Endometrial microvascular endothelial cells (primary cell): ENCODE results near the gene RCCD1. TPM values are rescaled to one million over a fixed set of nuclear protein-coding genes. Genes with fewer than 3 reads are reported as not detected.

ENCODE experiments used
- in situ Hi-C: cut with HindIII; loops from 2 replicates; pipeline ENCODE4 v1.10.0; 2017; ENCODE audit warnings: low sequenced_read_pairs, low pct_unique_long_range_greater_than_20kb; ENCODE audit errors: inconsistent ontology term
- total RNA-seq: library from RNA; depleted of rRNA; stranded (reverse); fragments of >200 nt; gene quantifications from one replicate; pipeline ENCODE4 v1.2.3, GENCODE V29; 2015; ENCODE audit errors: inconsistent ontology term

RCCD1 gene
- total RNA-seq, 1 donor from 2014 or later, result 30.0 TPM

GRCh38 chr15:90957031-90957790 is 2.5 kb downstream of the RCCD1 start:
- in situ Hi-C loops, result no loop called here

- in situ Hi-C loops, result no loop called here
Observed at GRCh38 chr15:90957791-90958190, 3.1 kb downstream of the RCCD1 start.

GRCh38 chr15:90959028-90959595 is 4.4 kb downstream of the RCCD1 start:
- in situ Hi-C loops, result no loop called here

GRCh38 chr15:90959894-90960293 is 5.2 kb downstream of the RCCD1 start:
- in situ Hi-C loops, result no loop called here

DNA sequence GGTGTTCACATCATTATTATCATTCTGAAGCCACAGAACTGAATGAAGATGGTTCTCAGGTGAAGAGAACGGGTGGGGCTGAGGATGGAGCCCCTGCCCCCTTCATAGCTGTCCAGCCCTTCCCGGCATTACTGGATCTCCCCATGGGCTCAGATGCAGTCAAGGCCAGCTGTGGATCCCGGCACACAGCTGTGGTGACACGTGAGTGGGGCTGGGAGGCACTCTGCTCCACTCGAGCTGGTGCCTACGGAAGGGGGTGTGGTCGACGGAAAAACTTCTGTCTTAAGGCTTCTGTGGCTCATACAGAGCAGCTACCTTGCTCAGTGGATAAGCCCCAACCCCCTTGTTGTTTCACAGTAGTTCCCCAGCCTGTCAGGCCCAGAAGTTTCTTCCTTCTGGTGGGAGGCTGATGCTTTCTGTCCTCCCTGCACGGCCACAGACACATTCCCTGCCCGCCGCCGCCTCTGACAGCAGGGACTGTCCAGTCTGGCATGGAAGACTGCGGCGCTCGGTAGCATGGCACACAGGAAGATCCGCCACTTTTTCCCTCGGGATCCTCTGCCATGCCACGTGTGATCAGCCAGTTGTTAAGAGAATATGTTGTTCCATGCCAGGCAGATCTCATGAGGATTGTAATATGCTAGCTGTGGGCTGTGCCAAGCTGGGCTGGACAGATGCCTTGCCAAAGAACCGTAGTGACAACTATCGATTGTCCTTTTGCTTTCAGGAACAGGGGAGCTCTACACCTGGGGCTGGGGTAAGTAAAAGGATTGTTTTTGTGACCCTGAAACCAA is 5.8 kb downstream of the RCCD1 start:
- in situ Hi-C loops, result no loop called here

- in situ Hi-C loops, result no loop called here
Observed at GRCh38 chr15:90962021-90962420, 7.3 kb downstream of the RCCD1 start.

- in situ Hi-C loops, result no loop called here
Observed at GRCh38 chr15:90966262-90966661, 11.6 kb downstream of the RCCD1 start.

DNA sequence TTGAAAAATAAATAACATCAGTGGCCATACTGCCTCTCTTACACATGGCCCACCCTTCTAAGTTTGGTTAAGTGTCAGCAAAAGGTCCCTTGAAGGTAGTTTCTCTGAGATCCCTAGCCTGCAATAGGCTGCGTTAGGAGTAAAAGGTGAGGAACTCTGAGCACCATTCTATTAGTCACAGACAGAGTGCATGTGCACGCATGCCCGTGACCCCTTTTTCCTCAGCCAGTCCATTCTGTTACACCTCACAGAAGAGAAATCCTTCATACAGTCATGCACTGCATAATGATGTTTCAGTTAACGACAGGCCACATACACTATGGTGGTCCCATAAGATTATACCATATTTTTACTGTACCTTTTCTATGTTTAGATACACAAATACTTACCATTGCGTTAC is 12.5 kb downstream of the RCCD1 start:
- in situ Hi-C loops, result no loop called here

- in situ Hi-C loops, result no loop called here
Observed at GRCh38 chr15:90968434-90968833, 13.8 kb downstream of the RCCD1 start.

- in situ Hi-C loops, result no loop called here
Observed at GRCh38 chr15:90970274-90970673, 15.6 kb downstream of the RCCD1 start.

- in situ Hi-C loops, result no loop called here
Observed at GRCh38 chr15:90972133-90972532, 17.4 kb downstream of the RCCD1 start.

GRCh38 chr15:90974216-90974615 is 19.5 kb downstream of the RCCD1 start:
- in situ Hi-C loops, result no loop called here

DNA sequence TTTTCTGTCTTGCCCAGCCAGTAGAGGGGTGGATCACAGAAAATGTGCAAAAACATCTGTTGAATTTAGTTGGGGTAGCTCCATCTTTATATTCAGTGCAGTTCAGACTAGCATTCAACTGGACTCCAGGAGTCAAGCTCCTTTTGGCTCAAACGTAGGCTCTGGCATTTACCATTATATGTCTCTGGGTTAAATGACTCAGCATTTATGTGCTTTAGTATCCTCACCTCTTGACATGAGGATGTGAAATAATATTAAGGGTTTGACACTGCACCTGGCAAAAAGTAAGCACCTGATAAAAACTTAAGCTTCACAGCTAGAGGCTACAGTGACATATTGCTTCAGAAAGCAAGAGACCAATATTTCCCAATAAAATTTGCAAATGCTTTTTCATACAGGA is 24.9 kb downstream of the RCCD1 start:
- in situ Hi-C loops, result no loop called here

DNA sequence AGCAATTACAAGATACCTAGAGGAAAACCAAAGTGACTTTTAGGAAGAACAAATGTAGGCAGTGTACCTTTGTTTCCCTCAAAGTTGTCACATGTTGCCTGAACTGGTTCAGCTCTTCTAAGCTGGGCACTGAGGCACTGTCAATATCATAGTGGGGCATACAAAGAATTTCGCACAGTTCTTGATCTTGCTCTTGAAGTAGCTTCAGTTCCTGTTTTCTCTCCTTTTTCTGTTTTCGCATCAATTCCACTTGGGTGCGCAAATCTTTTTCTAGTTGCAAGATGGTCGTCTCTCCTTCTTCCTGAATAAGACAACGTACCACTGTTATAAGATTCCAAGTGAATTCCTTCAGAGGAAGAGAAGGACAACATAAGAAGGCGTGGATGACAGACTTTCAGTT is 27.0 kb downstream of the RCCD1 start:
- in situ Hi-C loops, result no loop called here

GRCh38 chr15:90982135-90982534 is 27.5 kb downstream of the RCCD1 start:
- in situ Hi-C loops, result no loop called here

GRCh38 chr15:90986790-90987507 is 32.3 kb downstream of the RCCD1 start:
- in situ Hi-C loops, result no loop called here

DNA sequence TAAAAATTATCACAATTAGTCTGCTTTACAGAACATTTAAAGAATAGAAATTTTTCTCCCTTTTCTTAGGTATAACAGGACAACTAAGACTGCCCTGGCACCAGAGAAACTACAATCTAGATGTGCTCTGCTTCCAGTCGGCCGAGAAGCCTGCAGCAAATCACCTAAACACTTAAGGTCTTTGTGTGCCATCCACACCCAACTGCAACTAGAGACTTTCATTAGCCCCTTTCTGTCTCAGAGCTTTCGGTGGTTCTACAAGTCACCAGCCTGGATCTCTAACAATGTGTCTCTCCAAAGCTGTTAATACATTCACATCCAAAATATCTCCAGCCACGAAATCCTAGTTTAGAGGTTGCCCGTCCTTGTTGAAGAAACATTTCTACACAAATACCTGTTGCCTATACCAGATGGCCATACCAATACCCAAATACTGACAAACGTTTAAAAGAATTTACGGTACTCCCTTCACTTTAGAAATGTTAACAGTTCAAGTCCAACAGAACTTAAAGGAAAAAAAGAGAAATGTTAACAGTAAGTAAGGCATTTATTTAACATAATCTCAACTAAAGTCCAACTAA is 33.0 kb downstream of the RCCD1 start:
- in situ Hi-C loops, result no loop called here

GRCh38 chr15:90988296-90988695 is 33.6 kb downstream of the RCCD1 start:
- in situ Hi-C loops, result no loop called here
